Liver (tissue), 9 donors: ENCODE data around the gene FER. TPM values are rescaled to one million over a fixed set of nuclear protein-coding genes. Genes with fewer than 3 reads are reported as not detected.

Experiments
- DNase-seq: peaks from one replicate; pipeline ENCODE4 v3.0.0-alpha.2; 2017; ENCODE audit warnings: low spot score
- H3K27ac ChIP-seq, 2 donors: one replicate each; pipeline ENCODE4 v1.7.0; 2013; ENCODE audit warnings: inconsistent platforms in 2 of 2, low read length in 2 of 2, control low read depth in 1 of 2, low read depth in 1 of 2, mild to moderate bottlenecking in 1 of 2
- H3K27me3 ChIP-seq, 4 donors: one replicate each; pipeline versions ENCODE4 v1.6.1 to v1.7.0; 2013; ENCODE audit warnings: low read length in 3 of 4, inconsistent platforms in 1 of 4, mild to moderate bottlenecking in 1 of 4, moderate library complexity in 1 of 4; ENCODE audit not compliant: control insufficient read depth in 4 of 4, insufficient read depth in 4 of 4
- H3K36me3 ChIP-seq, 4 donors: one replicate each; pipeline versions ENCODE4 v1.6.1 to v1.7.0; 2013; ENCODE audit warnings: low read length in 3 of 4, mild to moderate bottlenecking in 3 of 4, low read depth in 1 of 4, moderate library complexity in 1 of 4; ENCODE audit not compliant: control insufficient read depth in 4 of 4, insufficient read depth in 3 of 4
- H3K4me1 ChIP-seq, 4 donors: one replicate each; pipeline versions ENCODE4 v1.6.1 to v1.7.0; 2013; ENCODE audit warnings: low read length in 3 of 4, mild to moderate bottlenecking in 3 of 4, moderate library complexity in 1 of 4; ENCODE audit not compliant: control insufficient read depth in 4 of 4, insufficient read depth in 4 of 4
- H3K4me3 ChIP-seq, 3 donors: one replicate each; pipeline versions ENCODE4 v1.6.1 to v1.7.0; 2013; ENCODE audit warnings: low read length in 3 of 3, control low read depth in 1 of 3, low read depth in 1 of 3, mild to moderate bottlenecking in 1 of 3
- H3K9ac ChIP-seq, 2 donors: one replicate each; pipeline ENCODE4 v1.7.0; 2013; ENCODE audit warnings: low read length in 2 of 2, mild to moderate bottlenecking in 2 of 2, moderate library complexity in 2 of 2, control low read depth in 1 of 2, low read depth in 1 of 2
- H3K9me3 ChIP-seq, 4 donors: one replicate each; pipeline versions ENCODE4 v1.6.1 to v1.7.0; 2013; ENCODE audit warnings: low read length in 3 of 4; ENCODE audit not compliant: control insufficient read depth in 4 of 4
- ATF3 ChIP-seq: IDR thresholded peaks from 2 replicates; pipeline ENCODE4 v1.6.1; 2016; ENCODE audit warnings: antibody characterized with exemption
- CTCF ChIP-seq: fragments of 150-350 bp; IDR thresholded peaks from 2 replicates; pipeline ENCODE4 v1.5.1; 2017; ENCODE audit warnings: improper control_type of control experiment, low read depth, low read length; ENCODE audit not compliant: missing input control
- EGR1 ChIP-seq, 2 donors: IDR thresholded peaks; 2 replicates each; pipeline ENCODE4 v1.6.1; 2016 to 2018; ENCODE audit warnings: antibody characterized with exemption in 2 of 2, low read depth in 2 of 2
- FOXA1 ChIP-seq: IDR thresholded peaks from 2 replicates; pipeline ENCODE4 v1.6.1; 2016; ENCODE audit warnings: antibody characterized with exemption
- FOXA2 ChIP-seq: IDR thresholded peaks from 2 replicates; pipeline ENCODE4 v1.6.1; 2016; ENCODE audit warnings: antibody characterized with exemption
- GABPA ChIP-seq, 2 donors: IDR thresholded peaks in 1 of 2; conservative IDR thresholded peaks in 1 of 2; 2 replicates each; pipeline ENCODE4 v1.6.1; 2016; ENCODE audit warnings: antibody characterized with exemption in 2 of 2, mild to moderate bottlenecking in 1 of 2, moderate library complexity in 1 of 2
- HNF4A ChIP-seq, 2 donors: conservative IDR thresholded peaks; 2 replicates each; pipeline ENCODE4 v1.6.1; 2016; ENCODE audit warnings: antibody characterized with exemption in 2 of 2, mild to moderate bottlenecking in 2 of 2
- HNF4G ChIP-seq: IDR thresholded peaks from 2 replicates; pipeline ENCODE4 v1.6.1; 2016; ENCODE audit warnings: antibody characterized with exemption
- JUND ChIP-seq, 2 donors: IDR thresholded peaks; 2 replicates each; pipeline ENCODE4 v1.6.1; 2016; ENCODE audit warnings: antibody characterized with exemption in 2 of 2
- MAX ChIP-seq: IDR thresholded peaks from 2 replicates; pipeline ENCODE4 v1.6.1; 2016; ENCODE audit warnings: antibody characterized with exemption
- NR2F2 ChIP-seq: IDR thresholded peaks from 2 replicates; pipeline ENCODE4 v1.6.1; 2016; ENCODE audit warnings: antibody characterized with exemption
- RAD21 ChIP-seq, 2 donors: IDR thresholded peaks; 2 replicates each; pipeline ENCODE4 v1.6.1; 2016; ENCODE audit warnings: antibody characterized with exemption in 2 of 2, mild to moderate bottlenecking in 2 of 2
- REST ChIP-seq: IDR thresholded peaks from 2 replicates; pipeline ENCODE4 v1.6.1; 2016; ENCODE audit warnings: antibody characterized with exemption, mild to moderate bottlenecking
- RXRA ChIP-seq, 2 donors: IDR thresholded peaks; 2 replicates each; pipeline ENCODE4 v1.6.1; 2017 to 2018; ENCODE audit warnings: antibody characterized with exemption in 2 of 2, mild to moderate bottlenecking in 1 of 2
- SP1 ChIP-seq: IDR thresholded peaks from 2 replicates; pipeline ENCODE4 v1.6.1; 2018; ENCODE audit warnings: antibody characterized with exemption, mild to moderate bottlenecking
- TAF1 ChIP-seq: conservative IDR thresholded peaks from 2 replicates; pipeline ENCODE4 v1.6.1; 2016; ENCODE audit warnings: antibody characterized with exemption, mild to moderate bottlenecking
- YY1 ChIP-seq: IDR thresholded peaks from 2 replicates; pipeline ENCODE4 v1.6.1; 2016; ENCODE audit warnings: antibody characterized with exemption, mild to moderate bottlenecking
- ZBTB33 ChIP-seq: IDR thresholded peaks from 2 replicates; pipeline ENCODE4 v1.6.1; 2016; ENCODE audit warnings: antibody characterized with exemption
- WGBS: extraction: QIAGEN DNeasy Blood & Tissue Kit; methylation state at CpG from one replicate; pipeline ENCODE4 v1.1.7; 2013; 5-methylcytosine and 5-hydroxymethylcytosine counted together
- polyA plus RNA-seq, 2 donors: library from polyadenylated mRNA; stranded (reverse) in 1 of 2; unstranded in 1 of 2; fragments of 200-250 nt in 1 of 2; fragments of >200 nt in 1 of 2; fragmentation: Nextera tagmentation in 1 of 2; extraction: Ambion mirVana in 1 of 2; gene quantifications; one replicate each; pipeline versions ENCODE4 v1.2.1 to v1.2.3, GENCODE V29; 2013 to 2015
- total RNA-seq, 2 donors: library from RNA; depleted of rRNA; stranded (reverse); fragments of >200 nt; gene quantifications; one replicate each; pipeline ENCODE4 v1.2.3, GENCODE V29; 2014
- donor health status: healthy.
- donor health status: healthy.
- donor health status: healthy.
- donor health status: healthy.
- donor health status: healthy.

The FER gene
- total and polyA plus RNA-seq, 4 donors = 0.83 to 9.8 (median 5.9) TPM

- no peak for DNase-seq
- Histone ChIP-seq H3K4me1 (peaks cover 0 to 7% (median 3%) of the 10 kb centered on the region in 4 donors), H3K27me3 (no peaks in the 10 kb centered on the region), H3K9me3 (no peaks in the 10 kb centered on the region), H3K27ac (peak overlapping the region in 1 of 2 donors; percentile 90), H3K4me3 (peak overlapping the region in 2 of 3 donors; percentile 78 to 98), H3K36me3 (no peaks in the 10 kb centered on the region), H3K9ac (no peak overlapping the region)
- TF ChIP-seq CTCF = no peak
- TF ChIP-seq FOXA2 = no peak
- no peak for TF ChIP-seq JUND (IDR thresholded peaks at IDR 0.05)
- TF ChIP-seq GABPA (IDR thresholded peaks at IDR 0.05 in 1 of 2, conservative IDR thresholded peaks at IDR 0.05 in 1 of 2) = no peak
- TF ChIP-seq FOXA1 = no peak
- TF ChIP-seq SP1 = no peak
- 58% methylated on average over 10 of the region's 10 CpGs for WGBS
Observed at GRCh38 chr5:108747111-108747773, 455 bp upstream of the FER start.

- TF ChIP-seq YY1 (peak; percentile 74), ZBTB33 (no peak), REST (peak; percentile 92), CTCF (peak; percentile 14), MAX (no peak), FOXA2 (no peak), JUND (IDR thresholded peaks at IDR 0.05) (peak; percentile 29 to 35), EGR1 (IDR thresholded peaks at IDR 0.05; ENCODE audit: low read depth in 2 of 2) (no peak), ATF3 (no peak), GABPA (IDR thresholded peaks at IDR 0.05 in 1 of 2, conservative IDR thresholded peaks at IDR 0.05 in 1 of 2) (peak in 1 of 2 donors; percentile 58), FOXA1 (no peak), TAF1 (peak; percentile 81), RAD21 (IDR thresholded peaks at IDR 0.05) (peak; percentile 40 to 50), HNF4G (no peak), HNF4A (conservative IDR thresholded peaks at IDR 0.05) (no peak), NR2F2 (peak; percentile 31), SP1 (peak; percentile 93), RXRA (IDR thresholded peaks at IDR 0.05) (peak in 1 of 2 donors; percentile 28)
- under 1% methylated on average over 69 of the region's 69 CpGs for WGBS
- H3K9me3 ChIP-seq = no peaks in the 10 kb centered on the region
Observed at GRCh38 chr5:108748401-108749127, 867 bp downstream of the FER start.

More at GRCh38 chr5:108748401-108749127, 867 bp downstream of the FER start:
- peak overlapping the region; percentile 78 to 98 (median 89) for H3K4me3 ChIP-seq
- H3K36me3 ChIP-seq = no peaks in the 10 kb centered on the region
- H3K27me3 ChIP-seq = no peaks in the 10 kb centered on the region
- peak overlapping the region; percentile 90 to 96 for H3K27ac ChIP-seq
- peak overlapping the region; percentile 91 to 96 for H3K9ac ChIP-seq
- peaks cover 0 to 7% (median 3%) of the 10 kb centered on the region in 4 donors for H3K4me1 ChIP-seq
- peak; percentile 97 for DNase-seq
